Prostate gland (tissue), 2 donors: Measurements from ENCODE around the gene RPS18.

Experiments
- POLR2A ChIP-seq: fragments of 450-650 bp; IDR thresholded peaks from one replicate; pipeline ENCODE4 v1.6.1; 2016; ENCODE audit warnings: antibody characterized with exemption, mild to moderate bottlenecking
- TF ChIP-seq, protein P1 (sequence below), 4 experiments: fragments of 200-600 bp in 2 of 4; fragments of 450-650 bp in 2 of 4; sonication (generic) in 2 of 4; IDR thresholded peaks; 1 replicate in 3 of 4; 2 replicates in 1 of 4; pipeline ENCODE4 v1.5.1; 2016 to 2019; ENCODE audit warnings: antibody characterized with exemption in 4 of 4, mild to moderate bottlenecking in 2 of 4, moderate library complexity in 2 of 4

DNA sequence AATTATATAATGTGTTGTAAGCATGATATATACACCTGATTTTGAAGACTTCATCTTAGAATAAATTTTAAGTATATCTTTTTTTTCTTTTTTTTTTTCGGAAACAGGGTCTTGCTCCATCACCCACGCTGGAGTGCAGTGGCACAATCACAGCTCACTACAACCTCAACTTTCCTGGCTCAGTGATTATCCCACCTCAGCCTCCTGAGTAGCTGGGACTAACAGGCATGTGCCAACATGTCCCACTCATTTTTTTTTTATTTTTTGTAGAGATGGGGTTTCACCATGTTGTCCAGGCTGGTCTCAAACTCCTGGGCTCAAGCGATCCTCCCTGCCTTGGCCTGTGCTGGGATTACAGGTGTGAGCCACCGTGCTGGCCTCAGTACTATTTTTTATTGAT is 17.3 kb upstream of the RPS18 start:
- TF ChIP-seq, protein P1, sequence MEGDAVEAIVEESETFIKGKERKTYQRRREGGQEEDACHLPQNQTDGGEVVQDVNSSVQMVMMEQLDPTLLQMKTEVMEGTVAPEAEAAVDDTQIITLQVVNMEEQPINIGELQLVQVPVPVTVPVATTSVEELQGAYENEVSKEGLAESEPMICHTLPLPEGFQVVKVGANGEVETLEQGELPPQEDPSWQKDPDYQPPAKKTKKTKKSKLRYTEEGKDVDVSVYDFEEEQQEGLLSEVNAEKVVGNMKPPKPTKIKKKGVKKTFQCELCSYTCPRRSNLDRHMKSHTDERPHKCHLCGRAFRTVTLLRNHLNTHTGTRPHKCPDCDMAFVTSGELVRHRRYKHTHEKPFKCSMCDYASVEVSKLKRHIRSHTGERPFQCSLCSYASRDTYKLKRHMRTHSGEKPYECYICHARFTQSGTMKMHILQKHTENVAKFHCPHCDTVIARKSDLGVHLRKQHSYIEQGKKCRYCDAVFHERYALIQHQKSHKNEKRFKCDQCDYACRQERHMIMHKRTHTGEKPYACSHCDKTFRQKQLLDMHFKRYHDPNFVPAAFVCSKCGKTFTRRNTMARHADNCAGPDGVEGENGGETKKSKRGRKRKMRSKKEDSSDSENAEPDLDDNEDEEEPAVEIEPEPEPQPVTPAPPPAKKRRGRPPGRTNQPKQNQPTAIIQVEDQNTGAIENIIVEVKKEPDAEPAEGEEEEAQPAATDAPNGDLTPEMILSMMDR (IDR thresholded peaks at IDR 0.05), result no peak
- no peak for TF ChIP-seq POLR2A
